ENCODE measurements around the gene CDH8.

CDH8 gene

GRCh38 chr16:62050793-62051192 is 14.6 kb upstream of the CDH8 start:
- Histone ChIP-seq H3K4me1 (ENCODE audit: control insufficient read depth, insufficient read depth, low read length) (no peaks in the 10 kb centered on the region), H3K9me3 (ENCODE audit: control insufficient read depth, low read length) (no peaks in the 10 kb centered on the region), H3K27me3 (ENCODE audit: control insufficient read depth, insufficient read depth, low read length) (no peaks in the 10 kb centered on the region), H3K9ac (ENCODE audit: low read length) (no peak overlapping the region), H3K4me3 (ENCODE audit: low read length) (no peak overlapping the region), H3K36me3 (ENCODE audit: control insufficient read depth, insufficient read depth, low read length) (no peaks in the 10 kb centered on the region)

GRCh38 chr16:62046801-62047200 is 10.6 kb upstream of the CDH8 start:
- Histone ChIP-seq H3K4me1 (ENCODE audit: control insufficient read depth, insufficient read depth, low read length) (no peaks in the 10 kb centered on the region), H3K4me3 (ENCODE audit: low read length) (no peak overlapping the region), H3K36me3 (ENCODE audit: control insufficient read depth, insufficient read depth, low read length) (no peaks in the 10 kb centered on the region), H3K9ac (ENCODE audit: low read length) (no peak overlapping the region), H3K9me3 (ENCODE audit: control insufficient read depth, low read length) (no peaks in the 10 kb centered on the region), H3K27me3 (ENCODE audit: control insufficient read depth, insufficient read depth, low read length) (no peaks in the 10 kb centered on the region)

- H3K9me3 ChIP-seq (ENCODE audit: control insufficient read depth, low read length), result no peaks in the 10 kb centered on the region
- H3K36me3 ChIP-seq (ENCODE audit: control insufficient read depth, insufficient read depth, low read length), result no peaks in the 10 kb centered on the region
- H3K27me3 ChIP-seq (ENCODE audit: control insufficient read depth, insufficient read depth, low read length), result peaks cover 7% of the 10 kb centered on the region
- no peak overlapping the region for H3K4me3 ChIP-seq (ENCODE audit: low read length)
- no peak overlapping the region for H3K9ac ChIP-seq (ENCODE audit: low read length)
- H3K4me1 ChIP-seq (ENCODE audit: control insufficient read depth, insufficient read depth, low read length), result no peaks in the 10 kb centered on the region
Measured at GRCh38 chr16:62041401-62041800, 5.2 kb upstream of the CDH8 start.

- H3K36me3 ChIP-seq (ENCODE audit: control insufficient read depth, insufficient read depth, low read length), result no peaks in the 10 kb centered on the region
- H3K4me1 ChIP-seq (ENCODE audit: control insufficient read depth, insufficient read depth, low read length), result no peaks in the 10 kb centered on the region
- peaks cover 24% of the 10 kb centered on the region for H3K27me3 ChIP-seq (ENCODE audit: control insufficient read depth, insufficient read depth, low read length)
- H3K4me3 ChIP-seq (ENCODE audit: low read length), result no peak overlapping the region
- H3K9me3 ChIP-seq (ENCODE audit: control insufficient read depth, low read length), result no peaks in the 10 kb centered on the region
- H3K9ac ChIP-seq (ENCODE audit: low read length), result no peak overlapping the region
Measured at GRCh38 chr16:62038646-62039045, 2.4 kb upstream of the CDH8 start.

GRCh38 chr16:62038225-62038624 is 2.0 kb upstream of the CDH8 start:
- Histone ChIP-seq H3K9ac (ENCODE audit: low read length) (no peak overlapping the region), H3K36me3 (ENCODE audit: control insufficient read depth, insufficient read depth, low read length) (no peaks in the 10 kb centered on the region), H3K9me3 (ENCODE audit: control insufficient read depth, low read length) (no peaks in the 10 kb centered on the region), H3K27me3 (ENCODE audit: control insufficient read depth, insufficient read depth, low read length) (peaks cover 24% of the 10 kb centered on the region), H3K4me3 (ENCODE audit: low read length) (no peak overlapping the region), H3K4me1 (ENCODE audit: control insufficient read depth, insufficient read depth, low read length) (no peaks in the 10 kb centered on the region)

GRCh38 chr16:62036802-62037135 is 531 bp upstream of the CDH8 start:
- H3K36me3 ChIP-seq (ENCODE audit: control insufficient read depth, insufficient read depth, low read length), result no peaks in the 10 kb centered on the region
- peaks cover 24% of the 10 kb centered on the region for H3K27me3 ChIP-seq (ENCODE audit: control insufficient read depth, insufficient read depth, low read length)
- H3K9me3 ChIP-seq (ENCODE audit: control insufficient read depth, low read length), result no peaks in the 10 kb centered on the region
- no peak overlapping the region for H3K4me3 ChIP-seq (ENCODE audit: low read length)
- H3K4me1 ChIP-seq (ENCODE audit: control insufficient read depth, insufficient read depth, low read length), result no peaks in the 10 kb centered on the region
- H3K9ac ChIP-seq (ENCODE audit: low read length), result no peak overlapping the region

GRCh38 chr16:62035115-62036092 is 834 bp downstream of the CDH8 start:
- peaks cover 24% of the 10 kb centered on the region for H3K27me3 ChIP-seq (ENCODE audit: control insufficient read depth, insufficient read depth, low read length)
- H3K4me1 ChIP-seq (ENCODE audit: control insufficient read depth, insufficient read depth, low read length), result no peaks in the 10 kb centered on the region
- no peaks in the 10 kb centered on the region for H3K9me3 ChIP-seq (ENCODE audit: control insufficient read depth, low read length)
- no peak overlapping the region for H3K4me3 ChIP-seq (ENCODE audit: low read length)
- H3K9ac ChIP-seq (ENCODE audit: low read length), result no peak overlapping the region
- H3K36me3 ChIP-seq (ENCODE audit: control insufficient read depth, insufficient read depth, low read length), result no peaks in the 10 kb centered on the region

GRCh38 chr16:62034231-62035114 is 1.8 kb downstream of the CDH8 start:
- Histone ChIP-seq H3K9ac (ENCODE audit: low read length) (no peak overlapping the region), H3K9me3 (ENCODE audit: control insufficient read depth, low read length) (no peaks in the 10 kb centered on the region), H3K27me3 (ENCODE audit: control insufficient read depth, insufficient read depth, low read length) (peaks cover 24% of the 10 kb centered on the region), H3K36me3 (ENCODE audit: control insufficient read depth, insufficient read depth, low read length) (no peaks in the 10 kb centered on the region), H3K4me1 (ENCODE audit: control insufficient read depth, insufficient read depth, low read length) (no peaks in the 10 kb centered on the region), H3K4me3 (ENCODE audit: low read length) (no peak overlapping the region)

GRCh38 chr16:62033065-62033464 is 3.2 kb downstream of the CDH8 start:
- Histone ChIP-seq H3K27me3 (ENCODE audit: control insufficient read depth, insufficient read depth, low read length) (peaks cover 24% of the 10 kb centered on the region), H3K4me1 (ENCODE audit: control insufficient read depth, insufficient read depth, low read length) (no peaks in the 10 kb centered on the region), H3K9me3 (ENCODE audit: control insufficient read depth, low read length) (no peaks in the 10 kb centered on the region), H3K36me3 (ENCODE audit: control insufficient read depth, insufficient read depth, low read length) (no peaks in the 10 kb centered on the region), H3K9ac (ENCODE audit: low read length) (no peak overlapping the region), H3K4me3 (ENCODE audit: low read length) (no peak overlapping the region)

- peaks cover 9% of the 10 kb centered on the region for H3K27me3 ChIP-seq (ENCODE audit: control insufficient read depth, insufficient read depth, low read length)
- H3K9ac ChIP-seq (ENCODE audit: low read length), result no peak overlapping the region
- H3K9me3 ChIP-seq (ENCODE audit: control insufficient read depth, low read length), result no peaks in the 10 kb centered on the region
- H3K36me3 ChIP-seq (ENCODE audit: control insufficient read depth, insufficient read depth, low read length), result no peaks in the 10 kb centered on the region
- H3K4me3 ChIP-seq (ENCODE audit: low read length), result no peak overlapping the region
- no peaks in the 10 kb centered on the region for H3K4me1 ChIP-seq (ENCODE audit: control insufficient read depth, insufficient read depth, low read length)
Measured at GRCh38 chr16:62029947-62030346, 6.3 kb downstream of the CDH8 start.

- Histone ChIP-seq H3K4me1 (ENCODE audit: control insufficient read depth, insufficient read depth, low read length) (no peaks in the 10 kb centered on the region), H3K9me3 (ENCODE audit: control insufficient read depth, low read length) (no peaks in the 10 kb centered on the region), H3K36me3 (ENCODE audit: control insufficient read depth, insufficient read depth, low read length) (no peaks in the 10 kb centered on the region), H3K27me3 (ENCODE audit: control insufficient read depth, insufficient read depth, low read length) (no peaks in the 10 kb centered on the region), H3K9ac (ENCODE audit: low read length) (no peak overlapping the region), H3K4me3 (ENCODE audit: low read length) (no peak overlapping the region)
Measured at GRCh38 chr16:62022688-62023087, 13.6 kb downstream of the CDH8 start.

GRCh38 chr16:62021161-62021581 is 15.1 kb downstream of the CDH8 start:
- H3K36me3 ChIP-seq (ENCODE audit: control insufficient read depth, insufficient read depth, low read length), result no peaks in the 10 kb centered on the region
- H3K9ac ChIP-seq (ENCODE audit: low read length), result no peak overlapping the region
- H3K9me3 ChIP-seq (ENCODE audit: control insufficient read depth, low read length), result no peaks in the 10 kb centered on the region
- H3K4me1 ChIP-seq (ENCODE audit: control insufficient read depth, insufficient read depth, low read length), result no peaks in the 10 kb centered on the region
- no peak overlapping the region for H3K4me3 ChIP-seq (ENCODE audit: low read length)
- no peaks in the 10 kb centered on the region for H3K27me3 ChIP-seq (ENCODE audit: control insufficient read depth, insufficient read depth, low read length)
